K562 (cell line): ENCODE data around the gene FBXO36. TPM values are rescaled to one million over a fixed set of nuclear protein-coding genes. Genes with fewer than 3 reads are reported as not detected.

Source experiments
- CAMTA2 ChIP-seq: fragments of 250-450 bp; sonication (Bioruptor Pico); conservative IDR thresholded peaks from 2 replicates; pipeline ENCODE4 v1.5.1; 2022
- DACH1 ChIP-seq: fragments of 450-650 bp; IDR thresholded peaks from 2 replicates; pipeline ENCODE4 v1.6.1; 2018; ENCODE audit not compliant: partially characterized antibody
- ETV6 ChIP-seq, 3 experiments: fragments of 150-350 bp in 1 of 3; sonication (generic) in 1 of 3; formaldehyde crosslinking in 1 of 3; IDR thresholded peaks; 2 replicates each; pipeline versions ENCODE4 v1.6.1 to v1.8.0; 2014 to 2022; ENCODE audit warnings: borderline replicate concordance in 2 of 3, low read depth in 2 of 3, antibody characterized with exemption in 1 of 3, low read length in 1 of 3, mild to moderate bottlenecking in 1 of 3, missing genetic modification reagents in 1 of 3
- HNRNPLL ChIP-seq: fragments of 200-400 bp; formaldehyde crosslinking; IDR thresholded peaks from 2 replicates; pipeline ENCODE4 v1.6.1; 2017; ENCODE audit warnings: low read length, low read depth, mild to moderate bottlenecking; ENCODE audit not compliant: poor library complexity, severe bottlenecking
- KAT7 ChIP-seq: sonication (generic); formaldehyde crosslinking; IDR thresholded peaks from 2 replicates; pipeline ENCODE4 v1.8.0; 2022; ENCODE audit warnings: missing genetic modification reagents, mild to moderate bottlenecking, borderline replicate concordance
- KLF10 ChIP-seq: fragments of 250-450 bp; sonication (Bioruptor Pico); IDR thresholded peaks from 2 replicates; pipeline ENCODE4 v1.6.1; 2021; ENCODE audit warnings: matching md5 sums
- KLF13 ChIP-seq: fragments of 450-650 bp; IDR thresholded peaks from 2 replicates; pipeline ENCODE4 v1.6.1; 2016; ENCODE audit warnings: missing genetic modification characterization, low read depth, mild to moderate bottlenecking, missing compliant biosample characterization, moderate library complexity, borderline replicate concordance
- MCM5 ChIP-seq: fragments of 450-650 bp; IDR thresholded peaks from 2 replicates; pipeline ENCODE4 v1.6.1; 2016; ENCODE audit warnings: low read depth
- POLR2AphosphoS2 ChIP-seq: IDR thresholded peaks from 2 replicates; pipeline ENCODE4 v1.6.1; 2012; ENCODE audit warnings: low read length, improper control_type of control experiment
- SMARCA4 ChIP-seq: fragments of 450-650 bp; IDR thresholded peaks from 2 replicates; pipeline ENCODE4 v1.6.1; 2016
- TCFL5 ChIP-seq: fragments of 250-450 bp; sonication (Bioruptor Pico); conservative IDR thresholded peaks from 2 replicates; pipeline ENCODE4 v1.6.1; 2021; ENCODE audit warnings: mild to moderate bottlenecking, moderate library complexity, matching md5 sums
- YBX1 ChIP-seq: fragments of 450-650 bp; IDR thresholded peaks from 2 replicates; pipeline ENCODE4 v1.7.1; 2016; ENCODE audit warnings: mild to moderate bottlenecking
- ZBTB17 ChIP-seq: fragments of 450-650 bp; formaldehyde crosslinking; IDR thresholded peaks from 2 replicates; pipeline ENCODE4 v1.4.0; 2020; ENCODE audit warnings: mild to moderate bottlenecking
- ZNF224 ChIP-seq: sonication (generic); formaldehyde crosslinking; IDR thresholded peaks from 2 replicates; pipeline ENCODE4 v1.8.0; 2022; ENCODE audit warnings: mild to moderate bottlenecking, missing genetic modification reagents
- ZNF407 ChIP-seq: fragments of 450-650 bp; IDR thresholded peaks from 2 replicates; pipeline ENCODE4 v1.6.1; 2016; ENCODE audit warnings: low read depth
- ZNF584 ChIP-seq: fragments of 200-800 bp; sonication (Bioruptor generic); IDR thresholded peaks from 2 replicates; pipeline ENCODE4 v1.6.1; 2016; ENCODE audit warnings: low read depth, mild to moderate bottlenecking, missing genetic modification characterization, missing compliant biosample characterization
- ZNF717 ChIP-seq: fragments of 250-450 bp; sonication (Bioruptor Pico); IDR thresholded peaks from 2 replicates; pipeline ENCODE4 v1.5.0; 2021
- polyA plus RNA-seq, 8 experiments: library from polyadenylated mRNA; depleted of rRNA in 4 of 8; stranded (reverse) in 5 of 8; unstranded in 3 of 8; fragments of >200 nt; fragmentation: Nextera tagmentation in 2 of 8; fragmentation: Illumina TruSeq in 1 of 8; extraction: Ambion mirVana in 2 of 8; extraction: Trizol in 1 of 8; gene quantifications; 2 replicates each; pipeline versions ENCODE4 v1.2.1 to v1.2.3, GENCODE V29; 2011 to 2014; ENCODE audit warnings: inconsistent platforms in 1 of 8, missing spikeins in 1 of 8
- total RNA-seq, 7 experiments: library from RNA; depleted of rRNA in 6 of 7; stranded (reverse); fragments of >200 nt in 6 of 7; fragmentation: Illumina TruSeq in 2 of 7; extraction: Trizol in 2 of 7; gene quantifications; 2 replicates each; pipeline versions ENCODE4 v1.2.1 to v1.2.3, GENCODE V29; 2011 to 2021; ENCODE audit warnings: low replicate concordance in 1 of 7
- TF ChIP-seq, protein P1 (sequence below): fragments of 450-650 bp; IDR thresholded peaks from 2 replicates; pipeline ENCODE4 v1.6.1; 2017; ENCODE audit warnings: mild to moderate bottlenecking, moderate library complexity
- TF ChIP-seq, protein P2 (sequence below): sonication (generic); formaldehyde crosslinking; IDR thresholded peaks from 2 replicates; pipeline ENCODE4 v1.8.1; 2023; ENCODE audit warnings: mild to moderate bottlenecking, missing genetic modification reagents

The FBXO36 gene
- total and polyA plus RNA-seq, 9 of the 15 experiments (the other 6 are each of a cell fraction or from before 2014, with no cell fraction given): 0.40 to 0.91 (median 0.58) TPM

DNA sequence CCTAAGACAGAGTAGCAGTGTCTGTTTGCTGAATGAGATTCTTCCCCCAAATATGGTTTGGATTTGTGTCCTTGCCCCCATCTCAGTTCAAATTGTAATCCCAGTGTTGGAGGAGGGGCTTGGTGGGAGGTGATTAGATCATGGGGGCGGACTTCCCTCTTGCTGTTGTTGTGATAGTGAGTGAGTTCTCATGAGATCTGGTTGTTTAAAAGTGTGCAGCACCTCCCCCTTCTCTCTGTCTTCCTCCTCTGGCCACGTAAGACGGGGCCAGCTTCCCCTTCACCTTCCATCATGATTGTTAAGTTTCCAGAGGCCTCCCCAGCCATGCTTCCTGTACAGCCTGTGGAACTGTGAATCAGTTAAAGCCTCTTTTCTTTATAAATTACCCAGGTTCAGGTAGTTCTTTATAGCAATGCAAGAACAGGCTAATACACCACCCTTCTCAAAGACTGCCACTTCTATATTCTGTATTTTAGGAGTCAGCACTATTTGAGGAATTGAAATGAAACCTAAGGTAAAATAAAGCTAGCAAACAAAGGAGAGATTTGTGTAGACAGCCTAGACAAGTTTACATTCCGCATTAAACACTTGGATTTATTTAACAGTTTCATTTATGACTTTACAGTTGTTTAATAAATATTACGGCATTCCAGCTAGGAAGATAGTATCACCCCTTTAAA is 21.6 kb downstream of the FBXO36 start (continued):
- TF ChIP-seq ZNF224 (CRISPR knock-in tag): no peak
- no peak for TF ChIP-seq HNRNPLL
- no peak for TF ChIP-seq MCM5
- TF ChIP-seq ZBTB17 (CRISPR knock-in tag): no peak
- no peak for TF ChIP-seq ETV6 (IDR thresholded peaks at IDR 0.05; ENCODE audit: borderline replicate concordance in 1 of 2, low read depth in 2 of 2, low read length in 1 of 2)
- TF ChIP-seq ETV6 (CRISPR knock-in tag; IDR thresholded peaks at IDR 0.05; ENCODE audit: borderline replicate concordance): no peak
- no peak for TF ChIP-seq ZNF584
- no peak for TF ChIP-seq ZNF407
- peak; percentile 39; the same call in 1 of the 2 replicates for TF ChIP-seq SMARCA4
- no peak for TF ChIP-seq CAMTA2 (CRISPR knock-in tag)
- TF ChIP-seq, protein P1, sequence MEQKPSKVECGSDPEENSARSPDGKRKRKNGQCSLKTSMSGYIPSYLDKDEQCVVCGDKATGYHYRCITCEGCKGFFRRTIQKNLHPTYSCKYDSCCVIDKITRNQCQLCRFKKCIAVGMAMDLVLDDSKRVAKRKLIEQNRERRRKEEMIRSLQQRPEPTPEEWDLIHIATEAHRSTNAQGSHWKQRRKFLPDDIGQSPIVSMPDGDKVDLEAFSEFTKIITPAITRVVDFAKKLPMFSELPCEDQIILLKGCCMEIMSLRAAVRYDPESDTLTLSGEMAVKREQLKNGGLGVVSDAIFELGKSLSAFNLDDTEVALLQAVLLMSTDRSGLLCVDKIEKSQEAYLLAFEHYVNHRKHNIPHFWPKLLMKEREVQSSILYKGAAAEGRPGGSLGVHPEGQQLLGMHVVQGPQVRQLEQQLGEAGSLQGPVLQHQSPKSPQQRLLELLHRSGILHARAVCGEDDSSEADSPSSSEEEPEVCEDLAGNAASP: no peak
- no peak for TF ChIP-seq KLF10 (CRISPR knock-in tag)
- no peak for TF ChIP-seq ZNF717
- no peak for TF ChIP-seq POLR2AphosphoS2
- no peak for TF ChIP-seq TCFL5 (CRISPR knock-in tag)
- no peak for TF ChIP-seq YBX1
- no peak for TF ChIP-seq KAT7 (CRISPR knock-in tag)
- TF ChIP-seq DACH1: no peak
- TF ChIP-seq, protein P2, sequence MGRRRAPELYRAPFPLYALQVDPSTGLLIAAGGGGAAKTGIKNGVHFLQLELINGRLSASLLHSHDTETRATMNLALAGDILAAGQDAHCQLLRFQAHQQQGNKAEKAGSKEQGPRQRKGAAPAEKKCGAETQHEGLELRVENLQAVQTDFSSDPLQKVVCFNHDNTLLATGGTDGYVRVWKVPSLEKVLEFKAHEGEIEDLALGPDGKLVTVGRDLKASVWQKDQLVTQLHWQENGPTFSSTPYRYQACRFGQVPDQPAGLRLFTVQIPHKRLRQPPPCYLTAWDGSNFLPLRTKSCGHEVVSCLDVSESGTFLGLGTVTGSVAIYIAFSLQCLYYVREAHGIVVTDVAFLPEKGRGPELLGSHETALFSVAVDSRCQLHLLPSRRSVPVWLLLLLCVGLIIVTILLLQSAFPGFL (CRISPR knock-in tag): no peak
- no peak for TF ChIP-seq KLF13 (tag)
